Upper lobe of left lung (tissue), 4 donors: Measurements from ENCODE around the gene ALDH8A1.

Experiments
- CTCF ChIP-seq, 6 experiments: fragments of 450-650 bp in 4 of 6; fragments of 200-600 bp in 2 of 6; sonication (generic) in 2 of 6; IDR thresholded peaks; one replicate each; pipeline ENCODE4 v1.5.1; 2016 to 2019; ENCODE audit warnings: antibody characterized with exemption in 6 of 6
- EP300 ChIP-seq, 4 donors: sonication (generic); formaldehyde crosslinking; IDR thresholded peaks; one replicate each; pipeline ENCODE4 v1.5.1; 2017; ENCODE audit warnings: antibody characterized with exemption in 4 of 4, control low read depth in 2 of 4
- POLR2A ChIP-seq, 4 donors: fragments of 450-650 bp; IDR thresholded peaks; one replicate each; pipeline ENCODE4 v1.5.1; 2016 to 2017; ENCODE audit warnings: antibody characterized with exemption in 4 of 4, mild to moderate bottlenecking in 2 of 4
- POLR2AphosphoS5 ChIP-seq, 2 donors: sonication (generic); formaldehyde crosslinking; IDR thresholded peaks; one replicate each; pipeline ENCODE4 v1.5.1; 2017; ENCODE audit warnings: antibody characterized with exemption in 2 of 2

GRCh38 chr6:134873500-134874388 is 76.2 kb downstream of the ALDH8A1 start:
- TF ChIP-seq CTCF (IDR thresholded peaks at IDR 0.05) = no peak
- no peak for TF ChIP-seq POLR2A (IDR thresholded peaks at IDR 0.05)
- TF ChIP-seq EP300 (IDR thresholded peaks at IDR 0.05) = no peak
- TF ChIP-seq POLR2AphosphoS5 (IDR thresholded peaks at IDR 0.05) = no peak
